ENCODE measurements around the gene COL2A1. TPM values are rescaled to one million over a fixed set of nuclear protein-coding genes. Genes with fewer than 3 reads are reported as not detected.

COL2A1 gene
- total RNA-seq, 2 donors from 2014 or later, result not detected

- intact Hi-C loops (cut with DNase I), result no loop called here
- DNase-seq (ENCODE audit: low spot score), result no peak
These were observed 12.2 kb upstream of the COL2A1 start for GRCh38 chr12:48016373-48017020.

- intact Hi-C loops (cut with DNase I), result no loop called here
- DNase-seq (ENCODE audit: low spot score), result no peak
These were observed 11.7 kb upstream of the COL2A1 start for GRCh38 chr12:48015954-48016353.

- DNase-seq (ENCODE audit: low spot score), result no peak
- intact Hi-C loops (cut with DNase I), result no loop called here
These were observed 10.9 kb upstream of the COL2A1 start for GRCh38 chr12:48015129-48015528.

- intact Hi-C loops (cut with DNase I), result no loop called here
- DNase-seq (ENCODE audit: low spot score), result no peak
These were observed 9.0 kb upstream of the COL2A1 start for GRCh38 chr12:48013287-48013686.

- DNase-seq (ENCODE audit: low spot score), result no peak
- intact Hi-C loops (cut with DNase I), result no loop called here
These were observed 7.8 kb upstream of the COL2A1 start for GRCh38 chr12:48012070-48012469.

GRCh38 chr12:48010366-48010970, 6.2 kb upstream of the COL2A1 start:
- intact Hi-C loops (cut with DNase I), result no loop called here

GRCh38 chr12:48009471-48009870, 5.2 kb upstream of the COL2A1 start:
- intact Hi-C loops (cut with DNase I), result no loop called here
- no peak for DNase-seq (ENCODE audit: low spot score)

More at GRCh38 chr12:48010366-48010970, 6.2 kb upstream of the COL2A1 start:
- DNase-seq (ENCODE audit: low spot score), result no peak

GRCh38 chr12:48008950-48009349, 4.7 kb upstream of the COL2A1 start:
- intact Hi-C loops (cut with DNase I), result no loop called here
- no peak for DNase-seq (ENCODE audit: low spot score)

- intact Hi-C loops (cut with DNase I), result no loop called here
- DNase-seq (ENCODE audit: low spot score), result no peak
These were observed 4.1 kb upstream of the COL2A1 start for GRCh38 chr12:48008349-48008748.

GRCh38 chr12:48007206-48007605, 2.9 kb upstream of the COL2A1 start:
- intact Hi-C loops (cut with DNase I), result no loop called here
- peak; percentile 1 for DNase-seq (ENCODE audit: low spot score)

GRCh38 chr12:48005750-48006021, 1.4 kb upstream of the COL2A1 start:
- peak; percentile 15 for DNase-seq (ENCODE audit: low spot score)
- intact Hi-C loops (cut with DNase I), result no loop called here

GRCh38 chr12:48005001-48005749, 899 bp upstream of the COL2A1 start:
- intact Hi-C loops (cut with DNase I), result no loop called here
- peak; percentile 31 for DNase-seq (ENCODE audit: low spot score)

GRCh38 chr12:48003226-48004052, 837 bp downstream of the COL2A1 start:
- intact Hi-C loops (cut with DNase I), result no loop called here

GRCh38 chr12:48002773-48003218, 1.5 kb downstream of the COL2A1 start:
- peak; percentile 81 for DNase-seq (ENCODE audit: low spot score)
- intact Hi-C loops (cut with DNase I), result no loop called here

More at GRCh38 chr12:48003226-48004052, 837 bp downstream of the COL2A1 start:
- DNase-seq (ENCODE audit: low spot score), result peak; percentile 69

GRCh38 chr12:48002414-48002730, 1.9 kb downstream of the COL2A1 start:
- intact Hi-C loops (cut with DNase I), result no loop called here
- no peak for DNase-seq (ENCODE audit: low spot score)

- peak; percentile 79 for DNase-seq (ENCODE audit: low spot score)
- intact Hi-C loops (cut with DNase I), result no loop called here
These were observed 2.5 kb downstream of the COL2A1 start for GRCh38 chr12:48001505-48002413.

- intact Hi-C loops (cut with DNase I), result no loop called here
- DNase-seq (ENCODE audit: low spot score), result peak; percentile 72
These were observed 3.3 kb downstream of the COL2A1 start for GRCh38 chr12:48000878-48001504.

GRCh38 chr12:47999816-48000215, 4.5 kb downstream of the COL2A1 start:
- DNase-seq (ENCODE audit: low spot score), result peak; percentile 57
- intact Hi-C loops (cut with DNase I), result no loop called here

- intact Hi-C loops (cut with DNase I), result no loop called here
- DNase-seq (ENCODE audit: low spot score), result peak; percentile 62
These were observed 7.0 kb downstream of the COL2A1 start for GRCh38 chr12:47997321-47997720.

Data from posterior vena cava (tissue), 2 donors.